Measurements from ENCODE around the gene SOX10. TPM values are rescaled to one million over a fixed set of nuclear protein-coding genes. Genes with fewer than 3 reads are reported as not detected.

Gene SOX10
- total RNA-seq, 1 experiment from 2014 or later, result 2.4 TPM

DNA sequence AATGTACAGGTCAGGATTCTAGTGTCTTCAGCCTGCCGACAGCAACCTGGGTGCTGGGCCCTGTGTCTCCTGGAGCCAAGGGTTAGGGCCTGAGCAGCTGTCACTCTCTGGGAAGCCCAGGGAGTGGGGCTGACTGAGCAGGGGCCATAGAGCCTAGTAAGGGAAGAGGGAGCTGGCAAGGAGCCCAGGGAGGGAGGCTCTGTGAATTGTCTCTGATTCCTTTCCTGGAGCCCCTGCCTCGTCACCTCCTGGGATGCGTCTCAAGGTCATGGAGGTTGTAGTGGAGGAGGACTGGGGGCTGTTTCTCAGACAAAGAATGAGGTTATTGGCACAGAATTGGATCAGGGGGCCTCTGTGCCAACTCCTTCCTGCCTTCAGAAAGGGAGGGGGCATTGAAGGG, 11.8 kb downstream of the SOX10 start:
- no peak overlapping the region for H3K14ac ChIP-seq (ENCODE audit: insufficient read depth, low read length)
- no peak overlapping the region for H3K4me3 Mint-ChIP-seq
- H3K27me3 Mint-ChIP-seq (ENCODE audit: low read depth), result no peaks in the 10 kb centered on the region; the same call in 1 of the 2 replicates
- no peak overlapping the region for H3K18ac ChIP-seq (ENCODE audit: insufficient read length, low read depth, low read length)
- TF ChIP-seq, protein P1, sequence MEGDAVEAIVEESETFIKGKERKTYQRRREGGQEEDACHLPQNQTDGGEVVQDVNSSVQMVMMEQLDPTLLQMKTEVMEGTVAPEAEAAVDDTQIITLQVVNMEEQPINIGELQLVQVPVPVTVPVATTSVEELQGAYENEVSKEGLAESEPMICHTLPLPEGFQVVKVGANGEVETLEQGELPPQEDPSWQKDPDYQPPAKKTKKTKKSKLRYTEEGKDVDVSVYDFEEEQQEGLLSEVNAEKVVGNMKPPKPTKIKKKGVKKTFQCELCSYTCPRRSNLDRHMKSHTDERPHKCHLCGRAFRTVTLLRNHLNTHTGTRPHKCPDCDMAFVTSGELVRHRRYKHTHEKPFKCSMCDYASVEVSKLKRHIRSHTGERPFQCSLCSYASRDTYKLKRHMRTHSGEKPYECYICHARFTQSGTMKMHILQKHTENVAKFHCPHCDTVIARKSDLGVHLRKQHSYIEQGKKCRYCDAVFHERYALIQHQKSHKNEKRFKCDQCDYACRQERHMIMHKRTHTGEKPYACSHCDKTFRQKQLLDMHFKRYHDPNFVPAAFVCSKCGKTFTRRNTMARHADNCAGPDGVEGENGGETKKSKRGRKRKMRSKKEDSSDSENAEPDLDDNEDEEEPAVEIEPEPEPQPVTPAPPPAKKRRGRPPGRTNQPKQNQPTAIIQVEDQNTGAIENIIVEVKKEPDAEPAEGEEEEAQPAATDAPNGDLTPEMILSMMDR (conservative IDR thresholded peaks at IDR 0.05), result no peak
- peak overlapping the region in 2 of 3 experiments; percentile 34 to 74; a peak in 4 of 7 replicates for H3K27ac Mint-ChIP-seq
- no peak overlapping the region for H3T11ph ChIP-seq (ENCODE audit: low read length)
- H3K79me1 ChIP-seq (ENCODE audit: insufficient read depth, low read depth, low read length, poor library complexity, severe bottlenecking), result no peaks in the 10 kb centered on the region
- DNase-seq, result no peak
- 0 out of 5 replicates have a peak, but pooled peaks cover 0 to 3% of the 10 kb centered on the region in 2 experiments for H3K9me3 Mint-ChIP-seq
- H3K27me3 ChIP-seq (ENCODE audit: insufficient read depth, low read length), result no peaks in the 10 kb centered on the region
- no peak overlapping the region for H2AK5ac ChIP-seq (ENCODE audit: insufficient read length, low read length)
- peaks cover 3% of the 10 kb centered on the region for H4K20me1 ChIP-seq (ENCODE audit: control insufficient read depth, insufficient read depth, insufficient read length)
- H3K23me2 ChIP-seq (ENCODE audit: insufficient read length, low read depth, low read length, poor library complexity, severe bottlenecking), result no peaks in the 10 kb centered on the region
- H2BK5ac ChIP-seq (ENCODE audit: insufficient read length, low read length), result no peak overlapping the region
- no peaks in the 10 kb centered on the region for H3K9me3 ChIP-seq (ENCODE audit: control insufficient read depth, low read depth, low read length)
- no peak overlapping the region for H3K4me2 ChIP-seq (ENCODE audit: insufficient read depth, insufficient read length, low read length)
- peaks cover 9 to 50% (median 40%) of the 10 kb centered on the region in 3 experiments; a peak in 6 of 7 replicates for H3K36me3 Mint-ChIP-seq (ENCODE audit: insufficient read depth in 1 of 3, low read depth in 3 of 3)
- no peak overlapping the region for H2AFZ ChIP-seq (ENCODE audit: low read length)
- no peak overlapping the region for H3K9ac ChIP-seq (ENCODE audit: extremely low read depth, insufficient read length, low read length)
- H2BK120ac ChIP-seq (ENCODE audit: low read depth, low read length, poor library complexity, severe bottlenecking), result no peak overlapping the region
- peaks cover 28 to 48% of the 10 kb centered on the region in 2 experiments for H3K4me1 Mint-ChIP-seq
- H2BK15ac ChIP-seq (ENCODE audit: low read depth, low read length), result no peak overlapping the region
- H3K23ac ChIP-seq (ENCODE audit: insufficient read length, low read depth, low read length), result no peak overlapping the region
- H3K4ac ChIP-seq (ENCODE audit: low read depth, low read length), result no peak overlapping the region
- no peak overlapping the region for H4K8ac ChIP-seq (replicated peaks; ENCODE audit: insufficient read length, low read depth, low read length)
- H4K5ac ChIP-seq (ENCODE audit: insufficient read length, low read depth, low read length), result no peak overlapping the region
- no peak overlapping the region for H2BK12ac ChIP-seq (ENCODE audit: insufficient read length, low read depth, low read length)
- H3K79me2 ChIP-seq (ENCODE audit: insufficient read depth, low read length), result no peaks in the 10 kb centered on the region
- no CpG with 5 or more reads among the region's 3 CpGs for WGBS (ENCODE audit: extremely low coverage, insufficient read length, low lambda C conversion rate)
- H3K56ac ChIP-seq (ENCODE audit: insufficient read length, low read depth, low read length), result no peak overlapping the region
- H4K91ac ChIP-seq (ENCODE audit: insufficient read length, low read depth, low read length), result no peak overlapping the region
- H2BK20ac ChIP-seq (ENCODE audit: low read depth, low read length, poor library complexity, severe bottlenecking), result no peak overlapping the region
- H3K27ac ChIP-seq (ENCODE audit: insufficient read length, low read depth, low read length), result no peak overlapping the region
- no peaks in the 10 kb centered on the region; the same call in 1 of the 2 replicates for H3K4me1 ChIP-seq (ENCODE audit: insufficient read depth, low read length)

All from H9 (cell line).